IMR-90 (cell line): ENCODE data around the gene CTDP1. TPM values are rescaled to one million over a fixed set of nuclear protein-coding genes. Genes with fewer than 3 reads are reported as not detected.

Experiments
- ATAC-seq: fragments of 200-7000 bp; cut with Tn5 transposase; 2 replicates; pipeline ENCODE4 v1.9.1; 2020; ENCODE audit warnings: low read depth, mild to moderate bottlenecking, moderate library complexity
- BruUV-seq: library from RNA; stranded (reverse); fragments of 400-500 nt; replicated peaks from 2 replicates; lab custom pipeline; 2021; lab: Mats Ljungman, UMichigan
- CTCF ChIA-PET: fragments of 300-600 bp; formaldehyde crosslinking; extraction: SDS; loops from one replicate; lab custom pipeline; 2021; ENCODE audit warnings: antibody characterized with exemption; lab: Yijun Ruan, JAX
- POLR2A ChIA-PET: fragments of 300-600 bp; sonication (Branson Sonifier 250); formaldehyde crosslinking; loops from one replicate; lab custom pipeline; 2022; ENCODE audit warnings: antibody characterized with exemption; ENCODE audit not compliant: unreplicated experiment; lab: Charles Lee
- DNase-seq: peaks from one replicate; pipeline ENCODE4 v3.0.0; 2013
- H2AFZ ChIP-seq: replicated peaks from 2 replicates; pipeline ENCODE3; 2013; ENCODE audit warnings: low read length, mild to moderate bottlenecking; ENCODE audit not compliant: poor library complexity
- H2AK5ac ChIP-seq: 2 replicates; pipeline ENCODE4 v1.6.1; 2013; ENCODE audit warnings: low read depth, low read length, inconsistent platforms
- H2AK9ac ChIP-seq: replicated peaks from 2 replicates; pipeline ENCODE3; 2013; ENCODE audit warnings: mild to moderate bottlenecking, low read depth, low read length, moderate library complexity; ENCODE audit not compliant: poor library complexity
- H2BK120ac ChIP-seq: 2 replicates; pipeline ENCODE4 v1.6.1; 2013; ENCODE audit warnings: low read depth, low read length, inconsistent platforms
- H2BK15ac ChIP-seq: 3 replicates; pipeline ENCODE4 v1.6.1; 2013; ENCODE audit warnings: low read depth, low read length, inconsistent platforms
- H2BK20ac ChIP-seq: 2 replicates; pipeline ENCODE4 v1.6.1; 2013; ENCODE audit warnings: low read depth, mild to moderate bottlenecking, inconsistent platforms, low read length, moderate library complexity
- H2BK5ac ChIP-seq: 2 replicates; pipeline ENCODE4 v1.6.1; 2013; ENCODE audit warnings: mild to moderate bottlenecking, low read depth, low read length, inconsistent platforms; ENCODE audit not compliant: poor library complexity, severe bottlenecking
- H3K14ac ChIP-seq: replicated peaks from 2 replicates; pipeline ENCODE4 v1.6.1; 2013; ENCODE audit warnings: low read depth, low read length, inconsistent platforms
- H3K18ac ChIP-seq: 2 replicates; pipeline ENCODE4 v1.6.1; 2013; ENCODE audit warnings: low read depth, low read length, control low read depth
- H3K23ac ChIP-seq: 2 replicates; pipeline ENCODE4 v1.6.1; 2013; ENCODE audit warnings: low read depth, low read length, inconsistent platforms
- H3K27ac ChIP-seq: 2 replicates; pipeline ENCODE4 v1.5.1; 2013; ENCODE audit warnings: mild to moderate bottlenecking, control low read depth, low read length; ENCODE audit not compliant: insufficient read depth
- H3K27me3 ChIP-seq: 2 replicates; pipeline ENCODE4 v1.6.1; 2013; ENCODE audit warnings: low read length; ENCODE audit not compliant: control insufficient read depth, insufficient read depth
- H3K36me3 ChIP-seq: 2 replicates; pipeline ENCODE4 v1.6.1; 2013; ENCODE audit warnings: low read length, mixed read lengths; ENCODE audit not compliant: control insufficient read depth, insufficient read depth
- H3K4ac ChIP-seq: 2 replicates; pipeline ENCODE4 v1.6.1; 2013; ENCODE audit warnings: low read depth, low read length, inconsistent platforms
- H3K4me1 ChIP-seq: 2 replicates; pipeline ENCODE4 v1.6.1; 2013; ENCODE audit warnings: low read length, mixed read lengths; ENCODE audit not compliant: control insufficient read depth, insufficient read depth
- H3K4me2 ChIP-seq: 2 replicates; pipeline ENCODE4 v1.6.1; 2013; ENCODE audit warnings: low read depth, mild to moderate bottlenecking, control low read depth, low read length, moderate library complexity
- H3K4me3 ChIP-seq: 2 replicates; pipeline ENCODE4 v1.5.1; 2013; ENCODE audit warnings: low read depth, mild to moderate bottlenecking, control low read depth, low read length, moderate library complexity; ENCODE audit not compliant: insufficient read depth
- H3K56ac ChIP-seq: 2 replicates; pipeline ENCODE4 v1.6.1; 2013; ENCODE audit warnings: low read length, inconsistent platforms; ENCODE audit not compliant: insufficient read depth; ENCODE audit errors: extremely low read depth
- H3K79me1 ChIP-seq, 2 experiments: 2 replicates each; pipeline ENCODE4 v1.6.1; 2013; ENCODE audit warnings: low read length in 2 of 2, inconsistent platforms in 1 of 2, low read depth in 1 of 2
- H3K9ac ChIP-seq: 2 replicates; pipeline ENCODE4 v1.6.1; 2013; ENCODE audit warnings: low read depth, low read length, control low read depth
- H3K9me1 ChIP-seq: 2 replicates; pipeline ENCODE4 v1.6.1; 2013; ENCODE audit warnings: low read length, inconsistent platforms; ENCODE audit not compliant: insufficient read depth
- H3K9me3 ChIP-seq: 2 replicates; pipeline ENCODE4 v1.6.1; 2013; ENCODE audit warnings: low read length; ENCODE audit not compliant: control insufficient read depth, insufficient read depth
- H4K20me1 ChIP-seq: 2 replicates; pipeline ENCODE4 v1.6.1; 2013; ENCODE audit warnings: low read length, inconsistent platforms; ENCODE audit not compliant: insufficient read depth
- H4K5ac ChIP-seq: 2 replicates; pipeline ENCODE4 v1.6.1; 2013; ENCODE audit warnings: mild to moderate bottlenecking, low read depth, low read length, control low read depth
- H4K8ac ChIP-seq, 2 experiments: 2 replicates each; pipeline ENCODE4 v1.6.1; 2013; ENCODE audit warnings: low read depth in 2 of 2, low read length in 2 of 2, control low read depth in 1 of 2, inconsistent platforms in 1 of 2
- H4K91ac ChIP-seq: 2 replicates; pipeline ENCODE4 v1.6.1; 2013; ENCODE audit warnings: low read depth, low read length, inconsistent platforms; ENCODE audit not compliant: insufficient read depth
- BHLHE40 ChIP-seq: fragments of 150-350 bp; IDR thresholded peaks from 2 replicates; pipeline ENCODE4 v1.6.1; 2016; ENCODE audit warnings: mild to moderate bottlenecking, low read depth, low read length
- CEBPB ChIP-seq: IDR thresholded peaks from 2 replicates; pipeline ENCODE4 v1.6.1; 2012; ENCODE audit warnings: low read depth, low read length, improper control_type of control experiment
- FOS ChIP-seq: fragments of 150-350 bp; IDR thresholded peaks from 2 replicates; pipeline ENCODE4 v1.6.1; 2016; ENCODE audit warnings: low read depth, low read length
- MAFK ChIP-seq: IDR thresholded peaks from 2 replicates; pipeline ENCODE4 v1.6.1; 2012; ENCODE audit warnings: low read depth, low read length, improper control_type of control experiment
- MAZ ChIP-seq: IDR thresholded peaks from 2 replicates; pipeline ENCODE4 v1.6.1; 2012; ENCODE audit warnings: low read depth, mild to moderate bottlenecking, low read length, improper control_type of control experiment, moderate library complexity, borderline replicate concordance
- MXI1 ChIP-seq: IDR thresholded peaks from 2 replicates; pipeline ENCODE4 v1.6.1; 2012; ENCODE audit warnings: low read depth, mild to moderate bottlenecking, low read length, moderate library complexity, borderline replicate concordance
- NFE2L2 ChIP-seq: fragments of 150-350 bp; IDR thresholded peaks from 2 replicates; pipeline ENCODE4 v1.6.1; 2016; ENCODE audit warnings: low read depth, mild to moderate bottlenecking, low read length
- POLR2A ChIP-seq: IDR thresholded peaks from 2 replicates; pipeline ENCODE4 v1.6.1; 2012; ENCODE audit warnings: mild to moderate bottlenecking, low read depth, low read length
- RAD21 ChIP-seq: IDR thresholded peaks from 2 replicates; pipeline ENCODE4 v1.6.1; 2012; ENCODE audit warnings: low read length, improper control_type of control experiment
- RFX5 ChIP-seq: IDR thresholded peaks from 2 replicates; pipeline ENCODE4 v1.8.0; 2012; ENCODE audit warnings: low read depth, mild to moderate bottlenecking, low read length, moderate library complexity
- whole genome bisulfite sequencing, 2 experiments: methylation state at CpG; one replicate each; pipeline versions ENCODE4 v1.1.5 to v1.1.7; 2013; ENCODE audit warnings: missing lambda C conversion rate in 2 of 2; ENCODE audit not compliant: insufficient read length in 1 of 2; ENCODE audit errors: extremely low coverage in 2 of 2; 5-methylcytosine and 5-hydroxymethylcytosine counted together
- dilution Hi-C: fragments of 300-500 bp; cut with HindIII; formaldehyde crosslinking; loops from one replicate; pipeline ENCODE4 v1.14.3; 2018; ENCODE audit warnings: low sequenced_read_pairs; ENCODE audit not compliant: unreplicated experiment
- in situ Hi-C: fragments of 300-500 bp; cut with MboI; formaldehyde crosslinking; loops from 3 replicates; pipeline ENCODE4 v1.14.3; 2019; ENCODE audit warnings: low sequenced_read_pairs, inconsistent platforms, mixed read lengths
- intact Hi-C: fragments of 100-400 bp; cut with micrococcal nuclease; formaldehyde crosslinking; loops from 2 replicates; pipeline ENCODE4 v1.10.0; 2022
- polyA plus RNA-seq, 3 experiments: library from polyadenylated mRNA; depleted of rRNA; stranded (reverse); fragments of >200 nt; gene quantifications; 2 replicates each; pipeline ENCODE4 v1.2.3, GENCODE V29; 2012; ENCODE audit warnings: low replicate concordance in 1 of 3
- total RNA-seq: library from RNA; depleted of rRNA; stranded (reverse); fragments of >200 nt; gene quantifications from 2 replicates; pipeline ENCODE4 v1.2.3, GENCODE V29; 2012
- TF ChIP-seq, protein P1 (sequence below): fragments of 150-350 bp; IDR thresholded peaks from 2 replicates; pipeline ENCODE4 v1.6.1; 2016; ENCODE audit warnings: low read depth, mild to moderate bottlenecking, low read length, moderate library complexity, borderline replicate concordance
- TF ChIP-seq, protein P2 (sequence below): conservative IDR thresholded peaks from 2 replicates; pipeline ENCODE4 v1.5.1; 2012; ENCODE audit warnings: mild to moderate bottlenecking, low read depth, low read length, improper control_type of control experiment

CTDP1 gene
- total and polyA plus RNA-seq, 2 of the 4 experiments (the other 2 are of a cell fraction) = 13.4 to 17.6 TPM

DNA sequence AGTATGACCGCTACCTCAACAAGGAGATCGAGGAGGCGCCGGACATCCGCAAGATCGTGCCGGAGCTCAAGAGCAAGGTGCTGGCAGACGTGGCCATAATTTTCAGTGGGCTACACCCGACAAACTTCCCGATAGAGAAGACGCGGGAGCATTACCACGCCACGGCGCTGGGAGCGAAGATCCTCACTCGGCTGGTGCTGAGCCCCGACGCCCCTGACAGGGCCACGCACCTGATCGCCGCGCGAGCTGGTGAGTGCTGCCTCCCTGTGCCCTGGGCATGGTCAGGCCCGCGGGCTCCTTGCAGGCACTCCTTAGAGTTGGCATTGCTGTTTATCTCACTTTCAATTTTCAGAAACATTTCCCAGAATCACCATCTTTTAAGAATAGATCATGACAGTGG lies 35.7 kb downstream of the CTDP1 start:
- ChIA-PET CTCF (no interaction called here), POLR2A (no interaction called here)
- Histone ChIP-seq H3K9me1 (no peaks in the 10 kb centered on the region), H3K36me3 (peaks cover 61% of the 10 kb centered on the region), H2BK20ac (no peak overlapping the region), H3K27me3 (no peaks in the 10 kb centered on the region), H4K91ac (no peak overlapping the region), H3K4me3 (no peak overlapping the region), H3K9ac (no peak overlapping the region), H3K56ac (no peak overlapping the region), H4K5ac (no peak overlapping the region), H3K27ac (no peak overlapping the region), H2AFZ (no peak overlapping the region), H3K79me1 (peaks cover 2 to 11% of the 10 kb centered on the region in 2 experiments), H3K18ac (no peak overlapping the region), H3K4me2 (no peak overlapping the region), H4K20me1 (no peaks in the 10 kb centered on the region), H3K14ac (no peak overlapping the region), H3K4ac (no peak overlapping the region), H3K23ac (no peak overlapping the region), H3K9me3 (peaks cover 2% of the 10 kb centered on the region; the same call in 1 of the 2 replicates), H2AK5ac (no peak overlapping the region), H3K4me1 (no peaks in the 10 kb centered on the region), H2BK5ac (no peak overlapping the region), H4K8ac (no peak overlapping the region), H2BK15ac (no peak overlapping the region), H2AK9ac (no peak overlapping the region), H2BK120ac (no peak overlapping the region)
- dilution Hi-C loops (no loop called here), intact Hi-C loops (no loop called here), in situ Hi-C loops (no loop called here)
- no TSS peak for BruUV-seq
- 95% methylated on average over 12 of the region's 26 CpGs; no CpG with 5 or more reads in 1 of the 2 experiments for WGBS, 2 experiments
- TF ChIP-seq RAD21 (no peak), MAZ (no peak), CEBPB (no peak), NFE2L2 (no peak), BHLHE40 (no peak), POLR2A (no peak), MXI1 (no peak), MAFK (no peak), RFX5 (no peak), FOS (no peak)
- TF ChIP-seq, protein P1, sequence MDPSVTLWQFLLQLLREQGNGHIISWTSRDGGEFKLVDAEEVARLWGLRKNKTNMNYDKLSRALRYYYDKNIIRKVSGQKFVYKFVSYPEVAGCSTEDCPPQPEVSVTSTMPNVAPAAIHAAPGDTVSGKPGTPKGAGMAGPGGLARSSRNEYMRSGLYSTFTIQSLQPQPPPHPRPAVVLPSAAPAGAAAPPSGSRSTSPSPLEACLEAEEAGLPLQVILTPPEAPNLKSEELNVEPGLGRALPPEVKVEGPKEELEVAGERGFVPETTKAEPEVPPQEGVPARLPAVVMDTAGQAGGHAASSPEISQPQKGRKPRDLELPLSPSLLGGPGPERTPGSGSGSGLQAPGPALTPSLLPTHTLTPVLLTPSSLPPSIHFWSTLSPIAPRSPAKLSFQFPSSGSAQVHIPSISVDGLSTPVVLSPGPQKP = no peak
- TF ChIP-seq, protein P2, sequence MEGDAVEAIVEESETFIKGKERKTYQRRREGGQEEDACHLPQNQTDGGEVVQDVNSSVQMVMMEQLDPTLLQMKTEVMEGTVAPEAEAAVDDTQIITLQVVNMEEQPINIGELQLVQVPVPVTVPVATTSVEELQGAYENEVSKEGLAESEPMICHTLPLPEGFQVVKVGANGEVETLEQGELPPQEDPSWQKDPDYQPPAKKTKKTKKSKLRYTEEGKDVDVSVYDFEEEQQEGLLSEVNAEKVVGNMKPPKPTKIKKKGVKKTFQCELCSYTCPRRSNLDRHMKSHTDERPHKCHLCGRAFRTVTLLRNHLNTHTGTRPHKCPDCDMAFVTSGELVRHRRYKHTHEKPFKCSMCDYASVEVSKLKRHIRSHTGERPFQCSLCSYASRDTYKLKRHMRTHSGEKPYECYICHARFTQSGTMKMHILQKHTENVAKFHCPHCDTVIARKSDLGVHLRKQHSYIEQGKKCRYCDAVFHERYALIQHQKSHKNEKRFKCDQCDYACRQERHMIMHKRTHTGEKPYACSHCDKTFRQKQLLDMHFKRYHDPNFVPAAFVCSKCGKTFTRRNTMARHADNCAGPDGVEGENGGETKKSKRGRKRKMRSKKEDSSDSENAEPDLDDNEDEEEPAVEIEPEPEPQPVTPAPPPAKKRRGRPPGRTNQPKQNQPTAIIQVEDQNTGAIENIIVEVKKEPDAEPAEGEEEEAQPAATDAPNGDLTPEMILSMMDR = no peak
- ATAC-seq = no peak
- no peak for DNase-seq
